GM21360 (cell line): ENCODE measurements around the gene CCNY.

ENCODE experiments used
- ATAC-seq: cut with Tn5 transposase; IDR thresholded peaks from one replicate; pipeline ENCODE4 v1.9.1; 2021; ENCODE audit warnings: mild to moderate bottlenecking, moderate library complexity; ENCODE audit not compliant: unreplicated experiment

Gene CCNY

GRCh38 chr10:35448687-35449662, 112.7 kb downstream of the CCNY start:
- no peak for ATAC-seq

GRCh38 chr10:35449944-35450343, 113.6 kb downstream of the CCNY start:
- ATAC-seq, result no peak

- ATAC-seq, result peak; percentile 96
Measured at GRCh38 chr10:35451151-35452016, 115.1 kb downstream of the CCNY start.

- no peak for ATAC-seq
Measured at GRCh38 chr10:35452171-35452570, 115.9 kb downstream of the CCNY start.

- ATAC-seq, result no peak
Measured at GRCh38 chr10:35452847-35453246, 116.5 kb downstream of the CCNY start.

- ATAC-seq, result no peak
Measured at GRCh38 chr10:35453855-35454532, 117.7 kb downstream of the CCNY start.

- ATAC-seq, result no peak
Measured at GRCh38 chr10:35456153-35456720, 119.9 kb downstream of the CCNY start.

GRCh38 chr10:35456784-35457183, 120.5 kb downstream of the CCNY start:
- ATAC-seq, result no peak

- ATAC-seq, result no peak
Measured at GRCh38 chr10:35458500-35459448, 122.5 kb downstream of the CCNY start.

GRCh38 chr10:35459449-35459847, 123.1 kb downstream of the CCNY start:
- ATAC-seq, result no peak

- ATAC-seq, result no peak
Measured at GRCh38 chr10:35460852-35461460, 124.6 kb downstream of the CCNY start.

- ATAC-seq, result peak; percentile 81
Measured at GRCh38 chr10:35462491-35462934, 126.2 kb downstream of the CCNY start.

- no peak for ATAC-seq
Measured at GRCh38 chr10:35463105-35463867, 127.0 kb downstream of the CCNY start.

GRCh38 chr10:35463878-35464277, 127.6 kb downstream of the CCNY start:
- no peak for ATAC-seq

- ATAC-seq, result no peak
Measured at GRCh38 chr10:35464825-35465456, 128.6 kb downstream of the CCNY start.

GRCh38 chr10:35465673-35466072, 129.4 kb downstream of the CCNY start:
- ATAC-seq, result no peak

GRCh38 chr10:35466170-35466569, 129.9 kb downstream of the CCNY start:
- no peak for ATAC-seq

GRCh38 chr10:35466661-35467060, 130.4 kb downstream of the CCNY start:
- no peak for ATAC-seq
